ENCODE data around the gene OTOGL.

Gene OTOGL

DNA sequence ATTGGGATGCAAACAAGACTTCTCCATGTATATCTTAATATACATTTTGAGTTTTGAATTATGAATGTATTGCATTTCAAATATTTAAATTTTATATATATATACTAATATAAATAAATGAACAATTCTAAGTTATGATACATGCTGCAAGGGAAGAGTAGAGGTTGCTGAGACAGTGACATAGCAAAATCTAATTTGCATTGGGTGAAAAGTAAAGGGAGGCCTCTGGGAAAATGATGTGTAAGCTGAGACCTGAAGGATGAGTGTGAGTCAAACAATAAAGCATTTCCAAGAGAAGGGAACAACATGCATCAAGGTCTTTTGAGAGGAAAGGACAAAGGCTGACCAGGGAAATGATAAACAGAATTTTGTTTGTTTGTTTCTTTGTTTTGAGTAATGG, 281.8 kb downstream of the OTOGL start:
- no peak for DNase-seq

DNA sequence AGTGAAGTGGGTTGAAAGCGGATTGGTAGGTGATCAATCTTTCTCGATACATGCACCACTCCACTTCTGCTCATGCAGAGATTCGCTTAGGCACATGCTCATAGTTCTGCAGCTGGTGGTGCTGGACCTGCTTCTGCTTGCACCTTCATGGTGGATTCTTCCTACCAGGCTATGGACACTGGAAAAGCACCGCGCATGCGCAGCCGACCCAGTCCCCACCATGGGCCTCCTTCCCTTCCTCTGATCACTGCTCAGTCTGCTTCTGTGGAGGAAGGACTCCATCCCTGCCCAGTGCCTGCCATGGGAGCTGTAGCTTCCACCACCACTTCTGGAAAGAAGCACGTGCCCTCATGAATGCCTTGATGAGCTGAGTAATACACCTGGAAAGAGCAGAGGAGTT, 282.9 kb downstream of the OTOGL start:
- no peak for DNase-seq

DNA sequence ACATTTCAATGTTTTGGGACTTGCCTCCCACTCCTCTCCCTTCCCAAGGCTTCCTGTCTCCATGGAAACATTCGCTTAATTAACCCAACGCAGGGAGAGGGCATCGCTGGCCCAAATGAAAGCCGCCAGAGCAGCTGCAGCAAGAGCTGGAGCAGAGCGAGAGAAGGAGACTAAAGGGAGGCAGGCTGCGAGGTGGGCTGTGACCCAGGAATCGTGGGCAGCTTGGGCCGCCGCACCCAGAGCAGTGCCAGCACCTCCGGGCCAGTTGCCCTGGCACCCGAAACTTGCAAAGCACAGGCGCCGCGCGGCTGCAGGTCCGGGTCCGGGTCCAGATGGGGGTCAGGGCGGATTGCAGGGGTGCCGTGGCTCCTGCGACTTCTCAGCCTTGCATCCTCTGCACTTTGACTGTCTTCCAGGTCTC, 301.2 kb downstream of the OTOGL start:
- DNase-seq = no peak

DNA sequence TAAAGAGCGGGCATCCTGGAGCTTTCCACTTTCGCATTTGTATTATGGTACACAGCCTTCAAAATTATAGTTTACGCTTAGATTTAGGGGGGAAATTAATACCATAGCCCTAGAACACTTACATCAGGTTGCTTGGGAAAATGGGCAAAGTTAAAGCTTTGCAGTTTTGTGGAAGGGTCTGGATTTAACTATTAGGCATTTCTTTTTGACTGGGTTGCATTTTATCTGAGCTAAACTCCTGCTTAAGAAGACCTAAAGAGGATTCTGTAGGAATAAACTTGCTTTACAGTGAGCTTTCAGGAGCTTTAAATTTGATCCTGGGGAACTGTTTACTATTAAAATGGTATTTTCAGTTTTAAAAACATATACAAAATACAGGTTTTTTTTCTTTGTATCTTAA, 301.9 kb downstream of the OTOGL start:
- no peak for DNase-seq

DNA sequence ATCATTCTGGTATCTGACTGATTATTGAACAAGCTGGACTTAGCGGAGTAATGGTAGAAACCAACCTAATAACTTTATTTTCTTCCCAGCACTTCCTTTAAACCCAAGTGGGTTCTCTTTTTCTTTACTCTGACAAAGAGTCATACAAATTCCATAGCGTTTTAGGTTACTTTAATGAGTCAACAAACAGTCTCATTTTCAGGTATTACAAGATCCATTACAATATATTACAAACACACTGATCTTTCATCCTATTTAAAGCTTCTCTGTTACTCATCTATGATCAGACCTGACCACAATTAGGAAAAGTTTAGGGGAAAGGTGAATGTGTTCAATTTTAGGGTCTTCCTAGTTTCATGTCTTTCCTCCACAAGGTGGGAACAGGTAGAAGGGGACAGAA, 305.3 kb downstream of the OTOGL start:
- no peak for DNase-seq

DNA sequence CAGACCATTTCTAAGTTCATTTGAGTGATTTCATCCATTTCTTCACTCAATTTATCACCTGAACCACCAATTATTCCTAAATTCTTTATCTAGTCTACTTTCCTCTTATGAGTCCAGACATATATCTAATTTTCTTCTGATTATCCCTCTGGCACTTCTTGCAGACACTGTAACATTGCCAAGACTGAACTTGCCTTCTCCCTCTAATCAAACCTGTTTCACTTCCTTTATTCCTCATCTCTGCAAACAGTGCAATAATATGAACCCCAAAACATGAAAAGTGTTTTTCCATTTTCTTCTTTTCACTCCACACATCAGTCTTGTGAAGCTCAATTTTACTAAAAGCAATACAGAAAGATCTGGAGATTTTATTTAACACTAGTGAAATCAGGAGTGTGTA, 306.9 kb downstream of the OTOGL start:
- no peak for DNase-seq

DNA sequence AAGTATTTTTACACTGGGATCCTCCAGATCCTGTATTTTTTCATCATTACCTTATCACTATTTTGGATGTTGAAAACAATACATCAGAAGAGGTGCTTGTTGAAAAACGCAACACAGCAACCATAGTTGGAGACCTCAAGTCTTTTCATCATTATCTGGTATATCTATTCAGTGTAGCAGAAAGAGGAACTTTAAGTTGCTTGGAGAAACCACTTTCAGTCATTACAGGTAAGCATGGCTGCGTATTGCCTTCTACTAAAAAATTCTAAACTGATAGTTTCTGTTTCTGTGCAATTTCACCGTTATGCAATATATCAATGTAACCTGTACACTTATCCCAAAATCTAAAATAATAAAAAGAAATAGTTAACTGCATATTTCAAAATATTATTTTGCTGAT, 312.4 kb downstream of the OTOGL start:
- no peak for DNase-seq

DNA sequence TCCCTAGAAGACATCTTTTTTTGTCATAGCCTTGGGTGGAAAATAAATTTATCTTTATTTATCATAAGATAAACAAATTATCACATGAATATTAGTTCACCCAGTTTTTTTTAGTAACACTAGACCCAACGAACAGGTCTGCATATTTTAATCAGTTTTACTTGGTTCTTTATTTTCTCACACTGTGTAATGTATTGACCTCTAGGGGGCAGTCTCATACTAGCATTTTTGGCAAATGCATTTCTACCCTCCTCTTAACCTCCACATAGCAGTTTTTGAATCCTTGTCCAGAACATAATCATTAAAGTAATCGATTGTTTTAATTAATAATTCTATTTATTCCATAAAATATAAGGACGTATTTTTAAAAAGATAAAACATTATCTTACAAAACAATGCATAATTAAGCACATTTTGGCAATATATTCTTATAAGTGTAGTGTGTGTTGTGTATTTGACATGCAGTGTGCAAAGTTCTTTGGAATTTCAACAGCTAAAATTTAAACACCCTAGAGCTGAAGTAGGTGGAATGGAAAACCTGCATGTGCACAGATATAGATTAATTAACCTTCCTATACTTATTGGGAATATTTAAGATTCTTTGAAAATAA, 313.1 kb downstream of the OTOGL start:
- DNase-seq = peak in 1 of 2 experiments; percentile 23

DNA sequence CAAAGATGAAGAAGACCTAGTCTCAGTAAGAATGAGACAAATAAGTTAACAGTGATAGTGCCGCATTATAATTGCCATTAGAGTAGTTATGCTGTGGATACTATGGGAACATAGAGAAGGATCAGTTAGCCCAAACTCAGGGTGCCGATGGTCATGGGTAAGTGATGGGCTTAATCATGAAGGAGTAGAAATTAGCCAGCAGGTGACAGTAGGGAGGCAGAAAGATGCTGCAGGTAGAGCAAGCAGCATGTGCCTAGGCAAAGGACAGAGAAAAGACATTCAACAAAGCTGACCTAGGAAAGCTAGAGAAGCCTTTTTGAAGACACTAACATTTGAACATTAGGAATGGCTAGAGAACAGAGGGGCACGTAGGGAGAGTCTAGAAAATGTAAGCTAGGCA, 314.1 kb downstream of the OTOGL start:
- DNase-seq = no peak

DNA sequence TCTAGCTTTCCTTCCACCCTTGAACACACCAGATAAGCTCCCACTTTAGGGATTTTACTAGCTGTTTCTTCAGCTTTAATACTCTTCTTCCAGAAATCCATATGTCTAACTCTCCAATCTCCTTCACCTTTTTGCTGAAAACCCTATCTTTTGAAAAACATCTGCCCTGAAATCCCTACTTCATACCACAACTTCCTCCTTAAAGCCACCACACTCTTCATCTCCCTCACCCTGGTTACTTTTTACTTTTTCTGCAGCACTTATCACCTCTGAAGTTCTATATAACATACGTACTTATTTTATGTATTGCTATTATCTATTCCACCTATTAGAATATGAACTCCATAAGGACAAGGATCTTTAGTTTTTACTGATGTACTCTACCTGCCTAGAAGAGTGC, 316.1 kb downstream of the OTOGL start:
- DNase-seq = no peak

DNA sequence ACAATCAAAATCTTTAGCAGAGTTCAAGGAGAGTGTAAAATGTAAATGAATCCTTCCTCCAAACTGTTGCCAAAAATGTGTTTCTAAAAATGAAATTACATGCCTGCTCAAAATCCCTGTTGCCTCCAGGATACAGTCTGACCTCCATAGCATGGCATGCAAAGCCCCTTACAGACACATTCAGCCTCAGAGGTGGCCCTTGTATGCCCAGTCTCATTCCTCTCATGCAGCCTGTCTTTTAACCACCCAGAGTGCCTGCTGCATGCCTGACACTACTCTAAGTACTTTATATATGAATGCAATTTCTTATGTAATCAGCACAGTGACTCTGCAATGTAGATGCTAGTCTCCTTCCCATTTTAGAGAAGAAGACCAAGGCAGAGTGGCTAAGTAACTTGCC, 320.3 kb downstream of the OTOGL start:
- DNase-seq = no peak

DNA sequence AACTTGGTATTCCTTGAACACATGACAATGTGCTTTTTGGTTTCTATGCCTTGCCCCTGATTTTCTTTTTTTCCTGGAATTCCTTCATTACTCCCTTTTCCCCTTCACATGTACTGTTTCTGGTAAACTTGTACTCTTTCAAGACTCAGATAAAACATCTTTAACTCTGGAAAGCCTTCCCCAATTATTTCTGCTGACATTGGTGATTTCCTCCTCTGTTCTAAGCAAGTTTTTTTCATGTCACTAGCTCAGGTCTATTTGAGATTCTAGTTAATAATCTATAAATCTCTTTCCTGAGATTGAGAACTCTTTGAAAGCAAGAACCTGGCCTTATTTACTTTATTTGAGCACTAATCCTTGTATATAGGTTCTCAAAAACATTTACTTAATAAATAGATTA, 320.7 kb downstream of the OTOGL start:
- no peak for DNase-seq

DNA sequence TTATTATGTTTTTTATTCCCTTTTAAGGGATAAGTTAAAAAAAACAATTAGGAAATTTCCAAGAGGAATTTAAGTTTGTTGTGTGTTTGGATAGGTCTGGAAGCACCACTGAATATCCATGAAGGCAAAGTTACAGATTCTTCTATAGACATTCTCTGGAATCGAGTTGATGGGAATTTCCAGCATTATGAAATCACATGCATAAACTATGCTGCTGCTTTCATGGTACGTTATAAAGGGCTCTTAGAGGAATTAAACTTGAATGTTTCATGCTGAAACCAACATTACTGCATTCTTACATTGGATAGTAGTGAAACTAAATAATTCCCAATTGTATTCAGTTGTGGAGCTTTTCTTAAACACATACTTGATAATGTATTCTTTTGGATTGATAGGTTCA, 323.2 kb downstream of the OTOGL start:
- no peak for DNase-seq

Data from cerebellar nuclear complex (tissue), 1 donor.